Activated CD4-positive, alpha-beta memory T cell treated with anti-CD3 and anti-CD28 coated beads, Interleukin-2, amount 10 ng/mL, durations not matched to agents 7 days and 5 days (primary cell): Measurements from ENCODE around the gene SLC1A1. TPM values are rescaled to one million over a fixed set of nuclear protein-coding genes. Genes with fewer than 3 reads are reported as not detected.
"Not testable (repeated sequence)": the region's sequence is repeated elsewhere in the genome, so short reads cannot be mapped to it uniquely, and the experiment has no call there.

ENCODE experiments used
- CTCF ChIA-PET: fragments of 350-600 bp; sonication (Branson Sonifier 250); formaldehyde crosslinking; loops from one replicate; lab custom pipeline; 2021; ENCODE audit warnings: antibody characterized with exemption, inconsistent platforms; lab: Charles Lee
- POLR2A ChIA-PET: fragments of 350-600 bp; sonication (Branson Sonifier 250); formaldehyde crosslinking; loops from one replicate; lab custom pipeline; 2021; ENCODE audit warnings: antibody characterized with exemption; lab: Charles Lee
- DNase-seq: peaks from one replicate; pipeline ENCODE4 v3.0.0-alpha.2; 2020
- H3K27ac Mint-ChIP-seq: one replicate; pipeline ENCODE4 v1.8.0; 2021; ENCODE audit warnings: mild to moderate bottlenecking, mixed read lengths
- H3K27me3 Mint-ChIP-seq: one replicate; pipeline ENCODE4 v1.8.0; 2021; ENCODE audit warnings: mixed read lengths
- H3K36me3 Mint-ChIP-seq: one replicate; pipeline ENCODE4 v1.8.0; 2021; ENCODE audit warnings: low read depth, mixed read lengths
- H3K4me1 Mint-ChIP-seq: one replicate; pipeline ENCODE4 v1.8.0; 2021; ENCODE audit warnings: mixed read lengths
- H3K4me3 Mint-ChIP-seq: one replicate; pipeline ENCODE4 v1.8.0; 2021; ENCODE audit warnings: mild to moderate bottlenecking, mixed read lengths
- H3K9me3 Mint-ChIP-seq: one replicate; pipeline ENCODE4 v1.8.0; 2021; ENCODE audit warnings: mixed read lengths
- total RNA-seq, 2 experiments: library from RNA; stranded (reverse); gene quantifications; one replicate each; pipeline ENCODE4 v1.2.3, GENCODE V29; 2021

The SLC1A1 gene
- total RNA-seq, 2 experiments from 2014 or later = 0.05 to 0.23 TPM

DNA sequence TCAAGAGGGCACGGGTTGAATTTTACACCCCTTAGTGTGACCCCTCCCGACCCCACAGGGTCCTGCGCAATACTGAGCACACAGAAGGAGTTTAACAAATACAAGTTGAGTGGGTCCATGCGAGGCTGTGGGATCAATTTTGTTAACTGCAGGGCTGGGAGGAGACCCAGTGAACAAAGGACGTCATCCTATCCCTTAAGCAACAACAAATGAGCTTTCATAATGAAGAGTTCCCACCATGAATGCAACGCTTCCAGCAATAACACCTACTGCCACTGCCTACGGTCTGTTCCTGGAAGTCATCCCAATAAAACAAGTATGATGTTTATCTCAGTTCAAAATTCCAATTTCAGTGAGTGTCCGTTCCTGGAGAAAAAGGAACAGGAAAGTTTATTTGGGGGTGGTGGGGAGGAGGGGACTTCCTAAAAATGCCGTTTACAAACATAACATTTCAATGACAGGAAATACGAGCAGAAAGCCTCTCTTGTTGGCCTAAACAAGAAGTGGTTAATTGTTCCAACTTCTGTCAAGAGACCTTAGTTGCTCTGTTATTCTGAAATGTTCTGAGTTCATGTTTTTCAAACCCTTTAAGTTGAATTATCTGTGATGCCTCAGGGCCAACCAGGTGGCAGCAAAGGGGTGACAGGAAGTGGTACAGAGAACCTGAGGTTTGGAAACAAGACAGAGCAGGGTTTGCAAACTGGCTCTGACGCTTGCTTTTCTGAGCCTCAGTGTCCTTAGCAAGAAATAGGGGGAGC, 106.1 kb downstream of the SLC1A1 start:
- Mint-ChIP-seq H3K4me1 (peaks cover 29% of the 10 kb centered on the region), H3K9me3 (no peaks in the 10 kb centered on the region), H3K27ac (peak overlapping the region; percentile 81), H3K27me3 (peaks cover 5% of the 10 kb centered on the region), H3K36me3 (no peaks in the 10 kb centered on the region), H3K4me3 (no peak overlapping the region)
- ChIA-PET POLR2A (interaction anchor here (1.8 kb wide), 1 partner anchor 21 kb away, joined by 4 read pairs; no protein-coding TSS in a partner anchor), CTCF (no interaction called here)
- peak; percentile 68 for DNase-seq

DNA sequence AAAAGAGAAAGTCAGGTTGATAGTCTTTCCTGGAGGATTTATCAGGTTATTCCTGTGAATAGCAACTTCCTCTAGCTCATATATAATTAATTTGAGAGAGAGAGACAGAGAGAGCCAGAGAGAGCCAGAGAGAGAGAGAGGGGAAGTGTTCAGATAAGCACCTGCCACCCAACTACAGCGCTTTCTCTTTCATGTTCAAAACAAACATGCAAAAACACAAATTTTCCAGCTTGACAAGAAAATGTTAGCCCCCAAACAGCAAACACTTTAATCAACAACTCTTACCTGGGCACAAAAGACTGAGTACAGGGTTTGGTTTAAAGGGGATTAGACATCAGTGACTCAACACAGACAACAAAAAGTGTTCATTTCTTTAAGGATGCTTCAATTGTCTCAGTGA, 110.1 kb downstream of the SLC1A1 start:
- no peak for DNase-seq
- H3K27me3 Mint-ChIP-seq = no peaks in the 10 kb centered on the region
- CTCF ChIA-PET = interaction anchor here (0.6 to 1.5 kb wide), 3 partner anchors 40 to 388 kb away, joined by 3 to 4 read pairs (median 3); no protein-coding TSS in a partner anchor
- no peak overlapping the region for H3K27ac Mint-ChIP-seq
- H3K9me3 Mint-ChIP-seq = peaks cover 3% of the 10 kb centered on the region
- no peaks in the 10 kb centered on the region for H3K36me3 Mint-ChIP-seq
- H3K4me3 Mint-ChIP-seq = no peak overlapping the region
- peaks cover 32% of the 10 kb centered on the region for H3K4me1 Mint-ChIP-seq
- POLR2A ChIA-PET = interaction anchor here (0.7 to 1.1 kb wide), 3 partner anchors 25 to 797 kb away, joined by 3 read pairs; partner anchors contain the start of gene AK3

DNA sequence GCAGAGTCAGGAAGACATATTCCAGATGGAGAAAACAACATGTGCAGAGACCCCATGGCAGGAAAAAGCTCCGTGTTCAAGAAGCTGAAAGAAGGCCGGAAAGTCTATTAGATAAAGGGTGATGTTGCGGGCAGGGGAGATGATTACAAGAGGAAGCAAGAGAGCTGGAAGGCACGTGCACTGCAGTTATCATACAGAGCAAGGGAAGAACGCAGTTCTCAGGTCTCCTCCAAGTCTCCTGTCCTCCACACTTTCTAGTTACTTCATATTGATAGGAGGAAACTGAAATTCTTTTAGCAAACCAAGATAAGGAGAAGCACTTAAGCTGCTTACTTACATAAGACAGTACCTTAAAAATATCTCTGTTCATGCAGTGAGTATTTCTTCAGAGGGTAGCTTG, 113.6 kb downstream of the SLC1A1 start:
- no peaks in the 10 kb centered on the region for H3K27me3 Mint-ChIP-seq
- no peak for DNase-seq
- ChIA-PET POLR2A (no interaction called here), CTCF (interaction anchor here (1.2 to 2.4 kb wide), 4 partner anchors 35 to 152 kb away, joined by 3 to 24 read pairs (median 6); no protein-coding TSS in a partner anchor)
- H3K4me1 Mint-ChIP-seq = peaks cover 22% of the 10 kb centered on the region
- no peaks in the 10 kb centered on the region for H3K36me3 Mint-ChIP-seq
- peaks cover 3% of the 10 kb centered on the region for H3K9me3 Mint-ChIP-seq
- no peak overlapping the region for H3K27ac Mint-ChIP-seq
- H3K4me3 Mint-ChIP-seq = no peak overlapping the region

DNA sequence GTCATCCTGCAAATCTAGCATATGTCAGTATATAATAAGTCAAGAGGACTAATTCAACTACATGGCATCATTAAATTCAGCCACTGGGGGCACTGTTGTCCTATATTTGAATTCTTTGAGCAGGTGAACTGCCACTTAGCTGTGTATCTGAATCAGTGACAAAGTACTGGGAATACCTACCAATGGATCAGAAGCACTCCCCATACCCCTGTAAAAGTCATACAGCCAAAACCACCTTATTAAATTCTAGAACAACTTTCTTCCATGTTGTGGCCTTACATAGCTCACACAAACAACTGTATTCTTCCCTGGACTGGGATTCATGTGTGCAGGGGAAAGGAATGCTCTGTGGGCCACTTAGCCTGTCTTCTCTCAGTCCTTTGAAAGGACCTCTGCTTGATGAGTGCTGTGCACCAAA, 114.4 kb downstream of the SLC1A1 start:
- no peaks in the 10 kb centered on the region for H3K36me3 Mint-ChIP-seq
- H3K27me3 Mint-ChIP-seq = no peaks in the 10 kb centered on the region
- H3K4me3 Mint-ChIP-seq = no peak overlapping the region
- peaks cover 22% of the 10 kb centered on the region for H3K4me1 Mint-ChIP-seq
- POLR2A ChIA-PET = interaction anchor here (1.0 to 2.0 kb wide), 3 partner anchors 35 to 136 kb away, joined by 3 to 7 read pairs (median 5); partner anchors contain the start of gene CDC37L1
- CTCF ChIA-PET = interaction anchor here (0.7 to 2.4 kb wide), 19 partner anchors 10 to 332 kb away, joined by 3 to 24 read pairs (median 3); no protein-coding TSS in a partner anchor
- H3K27ac Mint-ChIP-seq = no peak overlapping the region
- peaks cover 3% of the 10 kb centered on the region for H3K9me3 Mint-ChIP-seq
- peak; percentile 67 for DNase-seq

DNA sequence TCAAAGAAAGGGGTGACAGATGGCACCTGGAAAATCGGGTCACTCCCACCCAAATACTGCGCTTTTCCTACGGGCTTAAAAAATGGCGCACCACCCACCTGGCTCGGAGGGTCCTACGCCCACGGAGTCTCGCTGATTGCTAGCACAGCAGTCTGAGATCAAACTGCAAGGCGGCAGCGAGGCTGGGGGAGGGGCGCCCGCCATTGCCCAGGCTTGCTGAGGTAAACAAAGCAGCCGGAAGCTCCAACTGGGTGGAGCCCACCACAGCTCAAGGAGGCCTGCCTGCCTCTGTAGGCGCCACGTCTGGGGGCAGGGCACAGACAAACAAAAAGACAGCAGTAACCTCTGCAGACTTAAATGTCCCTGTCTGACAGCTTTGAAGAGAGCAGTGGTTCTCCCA, 115.8 kb downstream of the SLC1A1 start:
- ChIA-PET CTCF (interaction anchor here (0.6 to 1.8 kb wide), 3 partner anchors 14 to 144 kb away, joined by 3 to 10 read pairs (median 7); no protein-coding TSS in a partner anchor), POLR2A (interaction anchor here (2.0 kb wide), 1 partner anchor 134 kb away, joined by 7 read pairs; no protein-coding TSS in a partner anchor)
- Mint-ChIP-seq H3K4me1 (peaks cover 13% of the 10 kb centered on the region), H3K27ac (peak overlapping the region; percentile 31)
- DNase-seq = peak; percentile 74
- H3K9me3 Mint-ChIP-seq, H3K36me3 Mint-ChIP-seq, H3K4me3 Mint-ChIP-seq, H3K27me3 Mint-ChIP-seq: not testable (repeated sequence)

DNA sequence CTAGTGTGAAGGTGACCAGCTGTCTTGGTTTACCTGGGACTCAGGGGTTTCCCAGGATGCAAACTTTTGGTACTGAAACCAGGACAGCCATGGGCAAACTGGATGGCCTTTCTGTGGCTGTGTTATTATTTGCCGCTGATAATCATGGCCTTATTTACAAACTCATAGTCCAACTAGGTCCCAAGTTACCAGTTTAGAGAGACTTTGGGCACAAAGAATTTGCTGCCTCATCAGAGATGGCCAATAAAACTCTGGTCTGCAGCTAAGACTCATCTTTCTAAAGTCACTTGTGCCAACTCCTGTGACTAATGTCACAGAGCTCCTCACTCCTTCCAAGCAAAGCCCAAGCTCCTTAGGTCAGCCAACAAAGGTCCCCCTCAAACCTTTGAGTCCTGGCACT, 124.4 kb downstream of the SLC1A1 start:
- ChIA-PET POLR2A (no interaction called here), CTCF (interaction anchor here (1.4 kb wide), 1 partner anchor 10 kb away, joined by 5 read pairs; no protein-coding TSS in a partner anchor)
- no peak for DNase-seq
- H3K27me3 Mint-ChIP-seq = peaks cover 1% of the 10 kb centered on the region
- no peaks in the 10 kb centered on the region for H3K36me3 Mint-ChIP-seq
- no peak overlapping the region for H3K27ac Mint-ChIP-seq
- H3K4me1 Mint-ChIP-seq = peaks cover 10% of the 10 kb centered on the region
- no peaks in the 10 kb centered on the region for H3K9me3 Mint-ChIP-seq
- no peak overlapping the region for H3K4me3 Mint-ChIP-seq

DNA sequence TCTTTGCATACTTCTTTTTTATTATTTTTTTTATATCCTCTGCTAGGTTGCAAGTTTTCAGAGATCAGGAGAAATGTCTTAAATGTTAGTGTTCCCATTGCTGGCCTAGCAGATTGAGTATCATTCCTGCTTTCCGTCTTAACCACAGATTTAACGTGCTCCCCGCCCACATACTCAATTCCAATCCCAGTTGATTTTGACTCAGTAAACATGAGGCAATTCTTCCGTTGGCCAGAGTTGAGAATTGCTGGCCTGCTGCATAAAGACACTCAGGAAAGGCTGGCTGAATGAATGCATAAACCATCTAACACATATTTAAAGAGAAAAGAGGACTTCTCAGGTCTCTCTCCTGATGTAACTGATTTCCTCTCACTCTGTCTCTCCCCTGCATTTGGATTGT, 125.0 kb downstream of the SLC1A1 start:
- Mint-ChIP-seq H3K27me3 (peaks cover 1% of the 10 kb centered on the region), H3K9me3 (no peaks in the 10 kb centered on the region)
- CTCF ChIA-PET = interaction anchor here (0.6 to 1.4 kb wide), 2 partner anchors 11 to 28 kb away, joined by 3 to 5 read pairs; no protein-coding TSS in a partner anchor

DNA sequence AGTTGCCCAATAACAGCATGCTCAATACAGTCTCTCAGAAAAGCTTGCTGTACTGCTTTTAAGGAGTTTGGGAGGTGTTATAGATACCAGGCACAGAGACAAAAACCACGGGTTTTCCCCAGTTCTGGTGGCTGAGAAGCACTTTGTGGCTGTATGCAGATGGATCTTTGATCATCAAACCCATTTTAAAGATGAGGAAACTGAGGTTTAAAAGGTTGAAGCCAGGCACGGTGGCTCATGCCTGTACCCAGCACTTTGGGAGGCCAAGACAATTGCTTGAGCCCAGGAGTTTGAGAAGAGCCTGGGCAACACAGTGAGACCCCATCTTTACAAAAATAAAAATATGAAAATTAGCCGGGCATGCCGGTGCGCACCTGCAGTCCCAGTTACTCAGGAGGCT, 125.5 kb downstream of the SLC1A1 start:
- Mint-ChIP-seq H3K36me3 (peaks cover 7% of the 10 kb centered on the region), H3K9me3 (no peaks in the 10 kb centered on the region), H3K4me1 (peaks cover 22% of the 10 kb centered on the region), H3K4me3 (no peak overlapping the region), H3K27ac (no peak overlapping the region), H3K27me3 (peaks cover 1% of the 10 kb centered on the region)
- CTCF ChIA-PET = interaction anchor here (1.4 kb wide), 1 partner anchor 11 kb away, joined by 5 read pairs; no protein-coding TSS in a partner anchor
- POLR2A ChIA-PET = no interaction called here
- DNase-seq = no peak

More for the DNA sequence above, 125.0 kb downstream of the SLC1A1 start:
- POLR2A ChIA-PET = no interaction called here
- Mint-ChIP-seq H3K36me3 (peaks cover 2% of the 10 kb centered on the region), H3K27ac (no peak overlapping the region), H3K4me3 (no peak overlapping the region), H3K4me1 (peaks cover 17% of the 10 kb centered on the region)
- no peak for DNase-seq

DNA sequence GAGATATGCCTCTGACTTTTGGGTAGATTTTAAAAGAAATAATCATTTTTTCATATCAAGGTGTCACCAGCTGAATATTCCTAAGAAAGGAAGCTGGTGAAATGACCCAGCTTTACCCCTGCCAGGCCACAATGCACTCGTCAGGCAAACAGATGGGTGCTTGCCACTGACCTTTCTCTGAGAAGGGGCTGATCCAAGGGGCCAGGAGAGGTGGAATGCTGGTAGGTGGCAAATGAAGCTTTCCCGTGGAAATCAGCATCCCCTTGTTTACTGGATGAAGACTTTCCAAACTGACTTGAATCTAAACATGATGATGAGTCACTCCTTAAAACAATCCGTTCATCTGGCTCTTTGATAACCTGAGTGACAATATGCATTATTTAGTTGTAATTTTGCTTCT, 127.5 kb downstream of the SLC1A1 start:
- no peaks in the 10 kb centered on the region for H3K9me3 Mint-ChIP-seq
- H3K27me3 Mint-ChIP-seq = peaks cover 1% of the 10 kb centered on the region
- H3K36me3 Mint-ChIP-seq = peaks cover 9% of the 10 kb centered on the region
- no peak overlapping the region for H3K4me3 Mint-ChIP-seq
- no peak for DNase-seq
- POLR2A ChIA-PET = no interaction called here
- peaks cover 27% of the 10 kb centered on the region for H3K4me1 Mint-ChIP-seq
- H3K27ac Mint-ChIP-seq = no peak overlapping the region
- CTCF ChIA-PET = no interaction called here

DNA sequence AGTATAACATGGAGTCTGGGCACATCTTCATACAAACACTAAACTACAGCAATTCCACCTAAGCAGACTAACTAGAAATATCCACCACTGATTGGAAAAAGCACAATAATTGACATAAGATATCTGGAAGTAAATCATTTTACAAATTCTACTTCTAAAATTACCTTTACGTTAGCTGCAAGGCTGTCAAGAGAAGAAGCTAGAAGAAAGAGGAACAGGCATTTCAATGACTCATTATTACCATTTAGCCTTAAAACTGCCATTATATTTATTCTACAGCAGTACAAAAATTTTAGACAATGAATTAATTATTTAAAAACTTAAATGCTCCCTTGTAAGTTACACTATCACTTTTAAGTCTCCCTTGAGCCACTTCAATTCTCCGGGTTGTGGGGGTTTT, 128.4 kb downstream of the SLC1A1 start:
- H3K36me3 Mint-ChIP-seq = peaks cover 9% of the 10 kb centered on the region
- H3K4me1 Mint-ChIP-seq = peaks cover 27% of the 10 kb centered on the region
- no peak for DNase-seq
- no peak overlapping the region for H3K27ac Mint-ChIP-seq
- no peak overlapping the region for H3K4me3 Mint-ChIP-seq
- POLR2A ChIA-PET = no interaction called here
- CTCF ChIA-PET = no interaction called here
- H3K27me3 Mint-ChIP-seq = peaks cover 1% of the 10 kb centered on the region
- H3K9me3 Mint-ChIP-seq = no peaks in the 10 kb centered on the region

DNA sequence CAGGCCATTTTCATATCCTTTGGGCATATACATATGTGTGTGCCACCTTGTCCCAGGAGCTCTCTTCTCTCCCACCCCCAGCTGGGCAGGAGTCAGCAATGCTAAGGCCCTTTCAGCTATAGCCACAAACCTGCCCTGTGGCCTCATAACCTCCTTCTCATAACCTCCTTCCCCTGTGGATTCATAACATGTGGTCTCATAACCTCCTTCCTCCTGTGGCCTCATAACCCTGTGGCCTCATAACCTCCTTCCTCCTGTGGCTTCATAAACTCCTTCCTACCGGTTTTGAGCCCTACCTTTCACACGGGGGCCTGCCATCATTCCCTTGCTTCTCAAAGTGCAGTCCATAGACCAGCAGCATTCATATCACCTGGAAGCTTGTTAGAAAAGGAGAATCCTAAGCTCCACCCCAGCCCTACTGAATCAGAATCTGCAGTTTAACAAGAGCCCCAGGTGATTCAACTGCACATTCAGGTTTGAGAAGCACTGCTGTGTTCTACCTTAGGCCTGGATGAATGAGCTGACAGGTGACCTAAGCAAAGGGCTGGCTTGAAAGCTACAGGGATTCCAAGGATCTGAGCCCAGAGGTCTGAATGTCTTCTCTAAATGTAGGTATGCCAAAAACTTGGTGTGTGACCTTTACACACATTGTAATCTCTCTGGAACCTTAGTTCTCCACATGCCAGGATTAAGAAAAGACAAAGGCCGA, 129.9 kb downstream of the SLC1A1 start:
- ChIA-PET CTCF (interaction anchor here (0.7 to 2.2 kb wide), 4 partner anchors 14 to 42 kb away, joined by 3 to 7 read pairs (median 3); partner anchors contain the start of gene PLPP6), POLR2A (interaction anchor here (1.1 kb wide), 1 partner anchor 120 kb away, joined by 4 read pairs; the partner anchor contains the start of gene AK3)
- Mint-ChIP-seq H3K9me3 (no peaks in the 10 kb centered on the region), H3K27me3 (peaks cover 1% of the 10 kb centered on the region), H3K4me1 (peaks cover 27% of the 10 kb centered on the region), H3K27ac (peak overlapping the region; percentile 36), H3K4me3 (no peak overlapping the region), H3K36me3 (peaks cover 9% of the 10 kb centered on the region)
- DNase-seq = peak; percentile 52

DNA sequence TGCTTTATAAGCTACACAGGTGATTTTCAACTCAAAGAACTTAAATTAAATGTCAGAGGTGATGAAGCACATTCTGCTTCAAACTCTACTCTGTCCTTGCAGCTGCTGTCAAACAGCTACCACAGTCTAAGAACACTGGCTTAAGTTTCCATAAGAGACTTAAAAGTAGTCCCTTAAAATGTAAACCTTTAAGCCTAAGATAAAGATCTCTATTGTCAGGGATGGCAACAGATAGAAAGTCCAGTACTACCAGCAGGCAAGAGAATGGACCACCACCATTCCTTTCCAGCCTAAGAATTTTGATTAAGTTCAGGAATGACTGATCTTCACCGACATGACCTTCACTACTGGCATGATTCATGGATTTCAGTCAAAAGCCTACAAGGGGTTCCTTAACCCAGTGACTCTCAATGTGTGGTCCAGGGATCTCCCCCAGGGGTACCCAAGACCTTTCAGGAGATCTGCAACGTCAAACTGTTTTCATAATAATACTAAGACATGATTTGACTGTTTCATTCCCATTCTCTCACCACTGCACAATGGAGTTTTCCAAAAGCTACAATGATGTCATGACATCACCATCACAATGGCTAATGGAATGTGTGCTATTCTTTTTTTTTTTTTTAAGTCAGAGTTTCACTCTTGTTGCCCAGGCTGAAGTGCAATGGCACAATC, 130.8 kb downstream of the SLC1A1 start:
- no peak overlapping the region for H3K27ac Mint-ChIP-seq
- ChIA-PET CTCF (interaction anchor here (0.7 to 2.2 kb wide), 3 partner anchors 15 to 40 kb away, joined by 3 to 7 read pairs (median 3); no protein-coding TSS in a partner anchor), POLR2A (no interaction called here)
- peaks cover 9% of the 10 kb centered on the region for H3K36me3 Mint-ChIP-seq
- no peak for DNase-seq
- no peaks in the 10 kb centered on the region for H3K9me3 Mint-ChIP-seq
- peaks cover 24% of the 10 kb centered on the region for H3K4me1 Mint-ChIP-seq
- no peak overlapping the region for H3K4me3 Mint-ChIP-seq
- H3K27me3 Mint-ChIP-seq = peaks cover 1% of the 10 kb centered on the region
